GM23338 (cell line): ENCODE results near the gene TSPAN1. TPM values are rescaled to one million over a fixed set of nuclear protein-coding genes. Genes with fewer than 3 reads are reported as not detected.
A peak's percentile ranks its signal among the peaks of the same experiment; 100 is the strongest.

ENCODE experiments used
- ATAC-seq: fragments of 200-7000 bp; cut with Tn5 transposase; 3 replicates; pipeline ENCODE4 v1.9.1; 2020
- DNase-seq: peaks from one replicate; pipeline ENCODE4 v3.0.0-alpha.2; 2015; ENCODE audit warnings: low spot score
- H2AFZ ChIP-seq: fragments of 200-600 bp; sonication (generic); 2 replicates; pipeline ENCODE4 v1.8.0; 2016; ENCODE audit warnings: antibody characterized with exemption, mild to moderate bottlenecking, moderate library complexity
- H3F3A ChIP-seq: fragments of 200-600 bp; sonication (generic); replicated peaks from 2 replicates; pipeline ENCODE4 v1.8.0; 2017; ENCODE audit warnings: antibody characterized with exemption, mixed run types, low read depth
- H3K27ac ChIP-seq: fragments of 200-600 bp; sonication (generic); 2 replicates; pipeline ENCODE4 v1.6.1; 2016; ENCODE audit warnings: low read depth
- H3K27me3 ChIP-seq: fragments of 200-600 bp; sonication (generic); 2 replicates; pipeline ENCODE4 v1.8.0; 2016; ENCODE audit warnings: mild to moderate bottlenecking, mixed run types, moderate library complexity; ENCODE audit not compliant: insufficient read depth
- H3K36me3 ChIP-seq: fragments of 200-600 bp; sonication (generic); 2 replicates; pipeline ENCODE4 v1.8.0; 2016; ENCODE audit warnings: mild to moderate bottlenecking; ENCODE audit not compliant: insufficient read depth
- H3K4me1 ChIP-seq: fragments of 200-600 bp; sonication (generic); 2 replicates; pipeline ENCODE4 v1.8.0; 2016; ENCODE audit warnings: mild to moderate bottlenecking, moderate library complexity; ENCODE audit not compliant: insufficient read depth
- H3K4me2 ChIP-seq: fragments of 200-600 bp; sonication (generic); 2 replicates; pipeline ENCODE4 v1.7.1; 2017; ENCODE audit warnings: mixed run types
- H3K4me3 ChIP-seq: fragments of 200-600 bp; sonication (generic); 2 replicates; pipeline ENCODE4 v1.6.1; 2016; ENCODE audit warnings: mixed run types
- H3K79me2 ChIP-seq: fragments of 200-600 bp; sonication (generic); replicated peaks from 2 replicates; pipeline ENCODE4 v1.8.0; 2017; ENCODE audit warnings: mild to moderate bottlenecking; ENCODE audit not compliant: insufficient read depth
- H3K9me2 ChIP-seq: fragments of 200-600 bp; sonication (generic); 2 replicates; pipeline ENCODE4 v1.8.0; 2017; ENCODE audit not compliant: insufficient read depth
- H4K20me1 ChIP-seq: fragments of 200-600 bp; sonication (generic); replicated peaks from 2 replicates; pipeline ENCODE4 v1.8.0; 2017; ENCODE audit warnings: mild to moderate bottlenecking; ENCODE audit not compliant: insufficient read depth
- H3K27ac Mint-ChIP-seq: 2 replicates; pipeline ENCODE4 v1.8.0; 2020; ENCODE audit warnings: inconsistent platforms, mild to moderate bottlenecking, moderate library complexity, mixed read lengths
- H3K27me3 Mint-ChIP-seq: 3 replicates; pipeline ENCODE4 v1.8.0; 2022; ENCODE audit warnings: low read depth, mild to moderate bottlenecking, moderate library complexity, mixed read lengths, inconsistent platforms; ENCODE audit not compliant: insufficient read depth, poor library complexity
- H3K36me3 Mint-ChIP-seq: 3 replicates; pipeline ENCODE4 v1.8.0; 2021; ENCODE audit warnings: low read depth, mild to moderate bottlenecking, inconsistent platforms, moderate library complexity, mixed read lengths
- H3K4me1 Mint-ChIP-seq: 3 replicates; pipeline ENCODE4 v1.8.0; 2020; ENCODE audit warnings: mild to moderate bottlenecking, inconsistent platforms, mixed read lengths
- H3K4me3 Mint-ChIP-seq: 3 replicates; pipeline ENCODE4 v1.8.0; 2021; ENCODE audit warnings: moderate library complexity, mild to moderate bottlenecking, inconsistent platforms, mixed read lengths
- H3K9me3 Mint-ChIP-seq: 3 replicates; pipeline ENCODE4 v1.8.0; 2020; ENCODE audit warnings: moderate library complexity, mild to moderate bottlenecking, inconsistent platforms, mixed read lengths
- CREB1 ChIP-seq: fragments of 250-450 bp; sonication (Bioruptor Pico); IDR thresholded peaks from 2 replicates; pipeline ENCODE4 v1.5.0; 2020; ENCODE audit warnings: low read depth, mild to moderate bottlenecking, moderate library complexity
- EZH2 ChIP-seq: fragments of 200-600 bp; sonication (generic); IDR thresholded peaks from one replicate; pipeline ENCODE4 v1.8.0; 2017; ENCODE audit warnings: antibody characterized with exemption, mild to moderate bottlenecking, low read depth; ENCODE audit not compliant: unreplicated experiment
- JUNB ChIP-seq: IDR thresholded peaks from one replicate; pipeline ENCODE4 v1.6.1; 2016; ENCODE audit warnings: antibody characterized with exemption; ENCODE audit not compliant: unreplicated experiment
- NANOG ChIP-seq: IDR thresholded peaks from 2 replicates; pipeline ENCODE4 v1.6.1; 2016; ENCODE audit warnings: antibody characterized with exemption, borderline replicate concordance
- ZNF114 ChIP-seq: fragments of 250-450 bp; sonication (Bioruptor Pico); IDR thresholded peaks from 2 replicates; pipeline ENCODE4 v1.5.0; 2020; ENCODE audit warnings: mild to moderate bottlenecking, moderate library complexity
- polyA plus RNA-seq: library from polyadenylated mRNA; unstranded; fragments of >200 nt; fragmentation: Nextera tagmentation; extraction: Ambion mirVana; gene quantifications from 2 replicates; pipeline ENCODE4 v1.2.1, GENCODE V29; 2016
- total RNA-seq: library from RNA; depleted of rRNA; stranded (reverse); fragments of >200 nt; shearing (Covaris generic); gene quantifications from 2 replicates; pipeline ENCODE4 v1.2.3, GENCODE V29; 2014
- TF ChIP-seq, protein P1 (sequence below): fragments of 250-450 bp; sonication (Bioruptor Pico); IDR thresholded peaks from 2 replicates; pipeline ENCODE4 v1.5.0; 2020; ENCODE audit warnings: mild to moderate bottlenecking, moderate library complexity
- TF ChIP-seq, protein P2 (sequence below), 2 experiments: fragments of 200-600 bp in 1 of 2; sonication (generic) in 1 of 2; conservative IDR thresholded peaks; 2 replicates each; pipeline versions ENCODE4 v1.5.1 to v1.6.1; 2016 to 2017; ENCODE audit warnings: antibody characterized with exemption in 2 of 2, low read depth in 2 of 2, mild to moderate bottlenecking in 2 of 2, moderate library complexity in 1 of 2

The TSPAN1 gene
- total and polyA plus RNA-seq, 2 experiments from 2014 or later: not detected

DNA sequence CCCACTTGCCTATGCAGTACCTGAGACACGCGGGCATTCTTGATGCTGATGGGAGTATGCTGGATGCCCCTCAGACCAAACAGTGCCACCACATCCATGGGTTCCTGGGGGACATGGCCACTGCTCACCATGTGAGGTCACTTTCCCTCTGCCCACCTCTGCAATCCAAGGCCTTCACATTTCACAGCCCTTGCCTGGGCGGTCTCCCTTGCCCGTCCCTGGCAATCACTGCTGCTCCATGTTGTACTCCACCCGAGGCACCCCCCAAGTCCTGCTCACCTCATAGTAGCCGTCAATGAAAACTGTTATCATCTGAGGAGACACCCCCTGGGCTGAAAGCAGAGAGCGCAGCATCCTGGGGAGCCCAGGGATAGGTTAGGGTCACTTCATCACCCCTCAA, 18.4 kb downstream of the TSPAN1 start (continued):
- TF ChIP-seq, protein P1, sequence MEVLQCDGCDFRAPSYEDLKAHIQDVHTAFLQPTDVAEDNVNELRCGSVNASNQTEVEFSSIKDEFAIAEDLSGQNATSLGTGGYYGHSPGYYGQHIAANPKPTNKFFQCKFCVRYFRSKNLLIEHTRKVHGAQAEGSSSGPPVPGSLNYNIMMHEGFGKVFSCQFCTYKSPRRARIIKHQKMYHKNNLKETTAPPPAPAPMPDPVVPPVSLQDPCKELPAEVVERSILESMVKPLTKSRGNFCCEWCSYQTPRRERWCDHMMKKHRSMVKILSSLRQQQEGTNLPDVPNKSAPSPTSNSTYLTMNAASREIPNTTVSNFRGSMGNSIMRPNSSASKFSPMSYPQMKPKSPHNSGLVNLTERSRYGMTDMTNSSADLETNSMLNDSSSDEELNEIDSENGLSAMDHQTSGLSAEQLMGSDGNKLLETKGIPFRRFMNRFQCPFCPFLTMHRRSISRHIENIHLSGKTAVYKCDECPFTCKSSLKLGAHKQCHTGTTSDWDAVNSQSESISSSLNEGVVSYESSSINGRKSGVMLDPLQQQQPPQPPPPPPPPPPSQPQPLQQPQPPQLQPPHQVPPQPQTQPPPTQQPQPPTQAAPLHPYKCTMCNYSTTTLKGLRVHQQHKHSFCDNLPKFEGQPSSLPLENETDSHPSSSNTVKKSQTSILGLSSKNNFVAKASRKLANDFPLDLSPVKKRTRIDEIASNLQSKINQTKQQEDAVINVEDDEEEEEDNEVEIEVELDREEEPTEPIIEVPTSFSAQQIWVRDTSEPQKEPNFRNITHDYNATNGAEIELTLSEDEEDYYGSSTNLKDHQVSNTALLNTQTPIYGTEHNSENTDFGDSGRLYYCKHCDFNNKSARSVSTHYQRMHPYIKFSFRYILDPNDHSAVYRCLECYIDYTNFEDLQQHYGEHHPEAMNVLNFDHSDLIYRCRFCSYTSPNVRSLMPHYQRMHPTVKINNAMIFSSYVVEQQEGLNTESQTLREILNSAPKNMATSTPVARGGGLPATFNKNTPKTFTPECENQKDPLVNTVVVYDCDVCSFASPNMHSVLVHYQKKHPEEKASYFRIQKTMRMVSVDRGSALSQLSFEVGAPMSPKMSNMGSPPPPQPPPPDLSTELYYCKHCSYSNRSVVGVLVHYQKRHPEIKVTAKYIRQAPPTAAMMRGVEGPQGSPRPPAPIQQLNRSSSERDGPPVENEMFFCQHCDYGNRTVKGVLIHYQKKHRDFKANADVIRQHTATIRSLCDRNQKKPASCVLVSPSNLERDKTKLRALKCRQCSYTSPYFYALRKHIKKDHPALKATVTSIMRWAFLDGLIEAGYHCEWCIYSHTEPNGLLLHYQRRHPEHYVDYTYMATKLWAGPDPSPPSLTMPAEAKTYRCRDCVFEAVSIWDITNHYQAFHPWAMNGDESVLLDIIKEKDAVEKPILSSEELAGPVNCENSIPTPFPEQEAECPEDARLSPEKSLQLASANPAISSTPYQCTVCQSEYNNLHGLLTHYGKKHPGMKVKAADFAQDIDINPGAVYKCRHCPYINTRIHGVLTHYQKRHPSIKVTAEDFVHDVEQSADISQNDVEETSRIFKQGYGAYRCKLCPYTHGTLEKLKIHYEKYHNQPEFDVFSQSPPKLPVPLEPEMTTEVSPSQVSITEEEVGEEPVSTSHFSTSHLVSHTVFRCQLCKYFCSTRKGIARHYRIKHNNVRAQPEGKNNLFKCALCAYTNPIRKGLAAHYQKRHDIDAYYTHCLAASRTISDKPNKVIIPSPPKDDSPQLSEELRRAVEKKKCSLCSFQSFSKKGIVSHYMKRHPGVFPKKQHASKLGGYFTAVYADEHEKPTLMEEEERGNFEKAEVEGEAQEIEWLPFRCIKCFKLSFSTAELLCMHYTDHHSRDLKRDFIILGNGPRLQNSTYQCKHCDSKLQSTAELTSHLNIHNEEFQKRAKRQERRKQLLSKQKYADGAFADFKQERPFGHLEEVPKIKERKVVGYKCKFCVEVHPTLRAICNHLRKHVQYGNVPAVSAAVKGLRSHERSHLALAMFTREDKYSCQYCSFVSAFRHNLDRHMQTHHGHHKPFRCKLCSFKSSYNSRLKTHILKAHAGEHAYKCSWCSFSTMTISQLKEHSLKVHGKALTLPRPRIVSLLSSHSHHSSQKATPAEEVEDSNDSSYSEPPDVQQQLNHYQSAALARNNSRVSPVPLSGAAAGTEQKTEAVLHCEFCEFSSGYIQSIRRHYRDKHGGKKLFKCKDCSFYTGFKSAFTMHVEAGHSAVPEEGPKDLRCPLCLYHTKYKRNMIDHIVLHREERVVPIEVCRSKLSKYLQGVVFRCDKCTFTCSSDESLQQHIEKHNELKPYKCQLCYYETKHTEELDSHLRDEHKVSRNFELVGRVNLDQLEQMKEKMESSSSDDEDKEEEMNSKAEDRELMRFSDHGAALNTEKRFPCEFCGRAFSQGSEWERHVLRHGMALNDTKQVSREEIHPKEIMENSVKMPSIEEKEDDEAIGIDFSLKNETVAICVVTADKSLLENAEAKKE (CRISPR knock-in tag): no peak

DNA sequence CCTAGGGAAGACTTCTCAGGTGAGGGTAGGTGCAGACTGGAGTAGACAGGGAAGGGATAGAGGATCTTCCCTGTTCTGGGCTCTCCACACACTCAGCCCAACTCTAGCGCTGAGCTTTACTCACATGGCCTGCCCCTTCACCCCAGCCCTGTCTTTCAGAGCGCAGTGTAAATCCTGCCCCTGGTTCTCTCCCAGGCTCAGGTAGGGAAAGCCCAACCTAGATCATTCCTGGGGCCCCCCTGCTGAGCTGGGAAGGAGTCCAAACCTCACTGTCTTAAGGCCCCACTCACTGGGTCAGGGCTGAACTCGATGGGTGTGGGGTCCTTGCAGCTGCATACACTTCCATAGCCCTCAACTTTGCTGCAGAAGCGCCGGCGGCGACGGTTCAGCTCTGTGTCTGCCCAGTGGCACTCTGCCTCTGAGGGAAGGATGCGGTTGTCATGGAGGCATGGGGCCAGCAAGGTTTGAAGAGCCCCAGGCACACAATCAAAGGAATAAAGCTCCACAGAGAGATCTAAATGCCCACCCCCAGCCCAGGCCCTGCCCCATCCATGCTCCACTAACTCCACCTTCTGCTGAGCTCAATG, 19.2 kb downstream of the TSPAN1 start:
- H3K27me3 ChIP-seq: no peaks in the 10 kb centered on the region
- no peak for TF ChIP-seq NANOG
- TF ChIP-seq EZH2: no peak
- TF ChIP-seq, protein P1 (CRISPR knock-in tag): no peak
- TF ChIP-seq JUNB: no peak
- TF ChIP-seq, protein P2, sequence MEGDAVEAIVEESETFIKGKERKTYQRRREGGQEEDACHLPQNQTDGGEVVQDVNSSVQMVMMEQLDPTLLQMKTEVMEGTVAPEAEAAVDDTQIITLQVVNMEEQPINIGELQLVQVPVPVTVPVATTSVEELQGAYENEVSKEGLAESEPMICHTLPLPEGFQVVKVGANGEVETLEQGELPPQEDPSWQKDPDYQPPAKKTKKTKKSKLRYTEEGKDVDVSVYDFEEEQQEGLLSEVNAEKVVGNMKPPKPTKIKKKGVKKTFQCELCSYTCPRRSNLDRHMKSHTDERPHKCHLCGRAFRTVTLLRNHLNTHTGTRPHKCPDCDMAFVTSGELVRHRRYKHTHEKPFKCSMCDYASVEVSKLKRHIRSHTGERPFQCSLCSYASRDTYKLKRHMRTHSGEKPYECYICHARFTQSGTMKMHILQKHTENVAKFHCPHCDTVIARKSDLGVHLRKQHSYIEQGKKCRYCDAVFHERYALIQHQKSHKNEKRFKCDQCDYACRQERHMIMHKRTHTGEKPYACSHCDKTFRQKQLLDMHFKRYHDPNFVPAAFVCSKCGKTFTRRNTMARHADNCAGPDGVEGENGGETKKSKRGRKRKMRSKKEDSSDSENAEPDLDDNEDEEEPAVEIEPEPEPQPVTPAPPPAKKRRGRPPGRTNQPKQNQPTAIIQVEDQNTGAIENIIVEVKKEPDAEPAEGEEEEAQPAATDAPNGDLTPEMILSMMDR (conservative IDR thresholded peaks at IDR 0.05; ENCODE audit: low read depth in 2 of 2): no peak
- no peak for TF ChIP-seq ZNF114
- no peak for TF ChIP-seq CREB1 (CRISPR knock-in tag)

More for the DNA sequence above, 19.2 kb downstream of the TSPAN1 start:
- Mint-ChIP-seq H3K4me1 (peaks cover 3% of the 10 kb centered on the region), H3K27me3 (peaks cover 5% of the 10 kb centered on the region), H3K27ac (no peak overlapping the region), H3K4me3 (no peak overlapping the region), H3K36me3 (peaks cover 21% of the 10 kb centered on the region), H3K9me3 (no peaks in the 10 kb centered on the region)
- H3K27ac ChIP-seq: no peak overlapping the region
- H3K36me3 ChIP-seq: no peaks in the 10 kb centered on the region; the same call in 1 of the 2 replicates
- DNase-seq: peak; percentile 41
- no peak overlapping the region for H3K4me2 ChIP-seq
- no peaks in the 10 kb centered on the region for H3K9me2 ChIP-seq
- peaks cover 12% of the 10 kb centered on the region; the same call in 1 of the 2 replicates for H3F3A ChIP-seq
- no peak overlapping the region for H3K4me3 ChIP-seq
- peaks cover 4% of the 10 kb centered on the region; the same call in 1 of the 2 replicates for H3K4me1 ChIP-seq
- no peaks in the 10 kb centered on the region; the same call in 1 of the 2 replicates for H4K20me1 ChIP-seq
- H2AFZ ChIP-seq: no peak overlapping the region
- ATAC-seq: peak; percentile 28
- H3K79me2 ChIP-seq: no peaks in the 10 kb centered on the region
